Gastrocnemius medialis (tissue), 4 donors: ENCODE measurements around the gene TRAPPC5.

Experiments used
- POLR2A ChIP-seq, 2 donors: fragments of 450-650 bp; IDR thresholded peaks; one replicate each; pipeline ENCODE4 v1.6.1; 2017; ENCODE audit warnings: antibody characterized with exemption in 2 of 2, mild to moderate bottlenecking in 2 of 2, moderate library complexity in 2 of 2
- TF ChIP-seq, protein P1 (sequence below), 5 experiments: fragments of 450-650 bp in 3 of 5; fragments of 200-600 bp in 2 of 5; sonication (generic) in 2 of 5; IDR thresholded peaks in 4 of 5; conservative IDR thresholded peaks in 1 of 5; 1 replicate in 4 of 5; 2 replicates in 1 of 5; pipeline ENCODE4 v1.5.1; 2016 to 2019; ENCODE audit warnings: antibody characterized with exemption in 5 of 5, mild to moderate bottlenecking in 3 of 5, moderate library complexity in 3 of 5

DNA sequence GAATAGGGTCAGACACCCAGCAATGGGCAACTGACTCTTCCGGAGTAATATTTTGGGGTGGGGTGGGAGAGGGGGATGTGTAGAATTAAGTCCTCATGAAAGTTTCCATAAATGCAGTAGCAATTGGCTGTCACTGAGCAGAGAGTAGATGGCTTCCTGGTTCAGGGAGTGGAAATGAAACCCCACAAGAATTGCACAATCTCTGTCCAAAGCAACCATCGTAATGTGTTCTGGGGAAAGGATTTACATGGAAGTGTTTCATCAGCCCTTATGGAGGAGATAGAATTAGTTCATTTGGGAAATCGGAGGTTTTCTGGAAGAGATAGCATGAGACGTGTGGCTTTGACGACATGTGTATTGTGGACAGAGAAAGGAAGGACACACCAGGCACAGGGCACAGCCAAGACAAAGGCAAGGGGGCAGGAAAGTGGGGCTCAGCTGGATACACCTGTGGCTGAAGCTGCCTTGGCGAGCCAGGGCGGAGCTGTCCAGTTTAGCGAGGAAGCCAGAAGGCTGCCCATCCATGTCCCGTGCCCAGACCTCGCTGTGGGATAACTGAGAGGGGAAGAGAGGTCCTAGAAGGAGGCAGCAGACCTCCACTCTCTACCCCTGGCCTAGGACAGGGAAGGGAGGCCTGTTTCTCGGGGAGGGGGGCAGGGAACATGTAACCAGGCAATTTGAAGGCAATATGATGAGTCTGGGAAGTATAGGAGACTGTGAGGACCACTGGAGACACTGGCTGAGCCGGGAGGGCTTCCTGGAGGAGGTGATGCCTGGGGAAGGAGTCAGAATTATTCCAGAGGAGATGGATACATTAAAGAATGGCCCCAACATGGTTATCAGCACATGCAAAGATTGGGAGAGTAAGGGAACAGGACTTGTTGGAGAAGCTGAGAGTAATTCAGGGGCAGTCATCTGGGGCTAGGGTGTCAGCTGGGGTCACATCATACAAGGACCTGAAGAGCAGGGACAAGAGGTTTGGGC, 53.9 kb downstream of the TRAPPC5 start:
- TF ChIP-seq, protein P1, sequence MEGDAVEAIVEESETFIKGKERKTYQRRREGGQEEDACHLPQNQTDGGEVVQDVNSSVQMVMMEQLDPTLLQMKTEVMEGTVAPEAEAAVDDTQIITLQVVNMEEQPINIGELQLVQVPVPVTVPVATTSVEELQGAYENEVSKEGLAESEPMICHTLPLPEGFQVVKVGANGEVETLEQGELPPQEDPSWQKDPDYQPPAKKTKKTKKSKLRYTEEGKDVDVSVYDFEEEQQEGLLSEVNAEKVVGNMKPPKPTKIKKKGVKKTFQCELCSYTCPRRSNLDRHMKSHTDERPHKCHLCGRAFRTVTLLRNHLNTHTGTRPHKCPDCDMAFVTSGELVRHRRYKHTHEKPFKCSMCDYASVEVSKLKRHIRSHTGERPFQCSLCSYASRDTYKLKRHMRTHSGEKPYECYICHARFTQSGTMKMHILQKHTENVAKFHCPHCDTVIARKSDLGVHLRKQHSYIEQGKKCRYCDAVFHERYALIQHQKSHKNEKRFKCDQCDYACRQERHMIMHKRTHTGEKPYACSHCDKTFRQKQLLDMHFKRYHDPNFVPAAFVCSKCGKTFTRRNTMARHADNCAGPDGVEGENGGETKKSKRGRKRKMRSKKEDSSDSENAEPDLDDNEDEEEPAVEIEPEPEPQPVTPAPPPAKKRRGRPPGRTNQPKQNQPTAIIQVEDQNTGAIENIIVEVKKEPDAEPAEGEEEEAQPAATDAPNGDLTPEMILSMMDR (IDR thresholded peaks at IDR 0.05 in 4 of 5, conservative IDR thresholded peaks at IDR 0.05 in 1 of 5): no peak
- TF ChIP-seq POLR2A (IDR thresholded peaks at IDR 0.05): no peak
